ENCODE measurements around the gene NKX6-2.

GRCh38 chr10:132783940-132784865 lies 1.7 kb downstream of the NKX6-2 start:
- TF ChIP-seq CTCF (IDR thresholded peaks at IDR 0.05; ENCODE audit: control extremely low read depth in 1 of 3, insufficient read depth in 1 of 3, low read depth in 1 of 3, low read length in 3 of 3) (no peak), RAD21 (IDR thresholded peaks at IDR 0.05 in 1 of 2, conservative IDR thresholded peaks at IDR 0.05 in 1 of 2; ENCODE audit: low read depth in 2 of 2, low read length in 2 of 2) (no peak), JUN (IDR thresholded peaks at IDR 0.05; ENCODE audit: low read depth, low read length) (no peak), YY1 (IDR thresholded peaks at IDR 0.05; ENCODE audit: low read depth, low read length) (no peak), SIN3A (conservative IDR thresholded peaks at IDR 0.05 in 1 of 2, IDR thresholded peaks at IDR 0.05 in 1 of 2; ENCODE audit: low read depth in 1 of 2, low read length in 2 of 2) (no peak), POLR2A (IDR thresholded peaks at IDR 0.05; ENCODE audit: control extremely low read depth in 1 of 2, low read depth in 2 of 2, low read length in 2 of 2) (no peak), TCF12 (IDR thresholded peaks at IDR 0.05; ENCODE audit: low read depth, low read length) (no peak), MAX (IDR thresholded peaks at IDR 0.05) (no peak), SUZ12 (IDR thresholded peaks at IDR 0.05; ENCODE audit: low read length) (peak; percentile 91)
- TF ChIP-seq, protein P1, sequence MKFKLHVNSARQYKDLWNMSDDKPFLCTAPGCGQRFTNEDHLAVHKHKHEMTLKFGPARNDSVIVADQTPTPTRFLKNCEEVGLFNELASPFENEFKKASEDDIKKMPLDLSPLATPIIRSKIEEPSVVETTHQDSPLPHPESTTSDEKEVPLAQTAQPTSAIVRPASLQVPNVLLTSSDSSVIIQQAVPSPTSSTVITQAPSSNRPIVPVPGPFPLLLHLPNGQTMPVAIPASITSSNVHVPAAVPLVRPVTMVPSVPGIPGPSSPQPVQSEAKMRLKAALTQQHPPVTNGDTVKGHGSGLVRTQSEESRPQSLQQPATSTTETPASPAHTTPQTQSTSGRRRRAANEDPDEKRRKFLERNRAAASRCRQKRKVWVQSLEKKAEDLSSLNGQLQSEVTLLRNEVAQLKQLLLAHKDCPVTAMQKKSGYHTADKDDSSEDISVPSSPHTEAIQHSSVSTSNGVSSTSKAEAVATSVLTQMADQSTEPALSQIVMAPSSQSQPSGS (IDR thresholded peaks at IDR 0.05; ENCODE audit: low read length), result no peak

All from H1 (cell line).